Esophagus muscularis mucosa (tissue), 4 donors: ENCODE results near the gene HELZ2. TPM values are rescaled to one million over a fixed set of nuclear protein-coding genes. Genes with fewer than 3 reads are reported as not detected.

ENCODE experiments used
- DNase-seq: peaks from one replicate; pipeline ENCODE4 v3.0.0-alpha.2; 2017; ENCODE audit errors: extremely low spot score
- H3K27ac ChIP-seq, 4 donors: fragments of 200-600 bp; sonication (generic); replicated peaks in 1 of 4; 1 replicate in 3 of 4; 2 replicates in 1 of 4; pipeline ENCODE4 v1.5.1; 2016 to 2019; ENCODE audit warnings: mild to moderate bottlenecking in 1 of 4
- H3K27me3 ChIP-seq, 4 donors: fragments of 200-600 bp; sonication (generic); one replicate each; pipeline versions ENCODE4 v1.5.1 to v1.6.0; 2016 to 2019
- H3K36me3 ChIP-seq, 4 donors: fragments of 200-600 bp; sonication (generic); one replicate each; pipeline ENCODE4 v1.5.1; 2016 to 2019
- H3K4me1 ChIP-seq, 4 donors: fragments of 200-600 bp; sonication (generic); one replicate each; pipeline ENCODE4 v1.5.1; 2016 to 2019
- H3K4me3 ChIP-seq, 4 donors: fragments of 200-600 bp; sonication (generic); 1 replicate in 2 of 4; 2 replicates in 2 of 4; pipeline ENCODE4 v1.5.1; 2016 to 2019; ENCODE audit warnings: mild to moderate bottlenecking in 4 of 4, moderate library complexity in 1 of 4
- H3K9me3 ChIP-seq, 4 donors: fragments of 200-600 bp; sonication (generic); 1 replicate in 3 of 4; 2 replicates in 1 of 4; pipeline ENCODE4 v1.5.1; 2016 to 2019
- CTCF ChIP-seq, 3 experiments: fragments of 200-600 bp in 2 of 3; fragments of 450-650 bp in 1 of 3; sonication (generic) in 2 of 3; IDR thresholded peaks; one replicate each; pipeline ENCODE4 v1.5.1; 2017 to 2019; ENCODE audit warnings: antibody characterized with exemption in 3 of 3, mild to moderate bottlenecking in 2 of 3, moderate library complexity in 1 of 3
- EP300 ChIP-seq: sonication (generic); formaldehyde crosslinking; IDR thresholded peaks from one replicate; pipeline ENCODE4 v1.6.1; 2017; ENCODE audit warnings: antibody characterized with exemption
- POLR2A ChIP-seq: fragments of 450-650 bp; IDR thresholded peaks from one replicate; pipeline ENCODE4 v1.6.1; 2017; ENCODE audit warnings: antibody characterized with exemption, moderate library complexity, mild to moderate bottlenecking, low read depth
- POLR2AphosphoS5 ChIP-seq, 2 donors: sonication (generic); formaldehyde crosslinking; IDR thresholded peaks; one replicate each; pipeline ENCODE4 v1.6.1; 2017; ENCODE audit warnings: antibody characterized with exemption in 2 of 2
- WGBS: methylation state at CpG from one replicate; pipeline ENCODE4 v1.1.5; 2018; 5-methylcytosine and 5-hydroxymethylcytosine counted together
- intact Hi-C: fragments of 100-400 bp; cut with DNase I; formaldehyde crosslinking; loops from one replicate; pipeline ENCODE4 v1.15.1; 2023
- total RNA-seq, 4 donors: library from RNA; depleted of rRNA; stranded (reverse); fragments of >200 nt; gene quantifications; one replicate each; pipeline versions ENCODE4 v1.1.0 to v1.2.1, GENCODE V29; 2016

The HELZ2 gene
- total RNA-seq, 4 donors from 2014 or later = 19.5 to 36.9 (median 30.3) TPM

GRCh38 chr20:63589261-63590217, 15.5 kb upstream of the HELZ2 start:
- Histone ChIP-seq H3K4me1 (peaks cover 0 to 9% (median 0%) of the 10 kb centered on the region in 4 donors), H3K27me3 (no peaks in the 10 kb centered on the region), H3K27ac (no peak overlapping the region), H3K4me3 (no peak overlapping the region), H3K36me3 (peaks cover 30 to 75% (median 67%) of the 10 kb centered on the region in 4 donors), H3K9me3 (no peaks in the 10 kb centered on the region)
- 93% methylated on average over 30 of the region's 38 CpGs for WGBS
- no peak for TF ChIP-seq POLR2AphosphoS5 (IDR thresholded peaks at IDR 0.05)
- TF ChIP-seq EP300 = no peak
- no peak for TF ChIP-seq CTCF (IDR thresholded peaks at IDR 0.05)
- TF ChIP-seq POLR2A = no peak
- intact Hi-C loops = no loop called here
- DNase-seq = no peak

GRCh38 chr20:63588641-63589041, 14.6 kb upstream of the HELZ2 start:
- no peak for DNase-seq
- Histone ChIP-seq H3K36me3 (peaks cover 30 to 66% (median 59%) of the 10 kb centered on the region in 4 donors), H3K27ac (no peak overlapping the region), H3K4me1 (peaks cover 0 to under 1% (median 0%) of the 10 kb centered on the region in 4 donors), H3K27me3 (no peaks in the 10 kb centered on the region), H3K9me3 (no peaks in the 10 kb centered on the region), H3K4me3 (no peak overlapping the region)
- 90% methylated on average over 7 of the region's 11 CpGs for WGBS
- no peak for TF ChIP-seq EP300
- no peak for TF ChIP-seq POLR2AphosphoS5 (IDR thresholded peaks at IDR 0.05)
- no peak for TF ChIP-seq CTCF (IDR thresholded peaks at IDR 0.05)
- TF ChIP-seq POLR2A = no peak
- intact Hi-C loops = no loop called here

GRCh38 chr20:63587776-63588591, 13.9 kb upstream of the HELZ2 start:
- intact Hi-C loops = no loop called here
- H3K27me3 ChIP-seq = no peaks in the 10 kb centered on the region
- WGBS = 69% methylated on average over 19 of the region's 19 CpGs
- no peak for TF ChIP-seq POLR2A
- no peak for TF ChIP-seq POLR2AphosphoS5 (IDR thresholded peaks at IDR 0.05)
- no peak overlapping the region for H3K27ac ChIP-seq
- H3K36me3 ChIP-seq = peaks cover 30 to 60% (median 53%) of the 10 kb centered on the region in 4 donors
- no peak overlapping the region for H3K4me3 ChIP-seq
- no peak for DNase-seq
- no peaks in the 10 kb centered on the region for H3K9me3 ChIP-seq
- peaks cover 0 to 5% (median 0%) of the 10 kb centered on the region in 4 donors for H3K4me1 ChIP-seq

- H3K4me1 ChIP-seq = peaks cover 0 to 8% (median 2%) of the 10 kb centered on the region in 4 donors
- no peak overlapping the region for H3K4me3 ChIP-seq
- 89% methylated on average over 8 of the region's 12 CpGs for WGBS
- no peak for TF ChIP-seq POLR2A
- no peak for TF ChIP-seq CTCF (IDR thresholded peaks at IDR 0.05)
- TF ChIP-seq POLR2AphosphoS5 (IDR thresholded peaks at IDR 0.05) = no peak
- no peak for TF ChIP-seq EP300
- DNase-seq = no peak
- no peaks in the 10 kb centered on the region for H3K27me3 ChIP-seq
- peaks cover 24 to 52% (median 46%) of the 10 kb centered on the region in 4 donors for H3K36me3 ChIP-seq
- no peaks in the 10 kb centered on the region for H3K9me3 ChIP-seq
- intact Hi-C loops = no loop called here
- no peak overlapping the region for H3K27ac ChIP-seq
Observed at GRCh38 chr20:63587256-63587655, 13.2 kb upstream of the HELZ2 start.

GRCh38 chr20:63586797-63587196, 12.8 kb upstream of the HELZ2 start:
- Histone ChIP-seq H3K4me3 (no peak overlapping the region), H3K27ac (no peak overlapping the region), H3K4me1 (peaks cover 0 to 8% (median 2%) of the 10 kb centered on the region in 4 donors), H3K27me3 (no peaks in the 10 kb centered on the region), H3K36me3 (peaks cover 21 to 48% (median 41%) of the 10 kb centered on the region in 4 donors), H3K9me3 (no peaks in the 10 kb centered on the region)
- TF ChIP-seq POLR2AphosphoS5 (IDR thresholded peaks at IDR 0.05) (no peak), EP300 (no peak), POLR2A (no peak), CTCF (IDR thresholded peaks at IDR 0.05) (no peak)
- no peak for DNase-seq
- intact Hi-C loops = no loop called here
- WGBS = 100% methylated on average over 3 of the region's 17 CpGs
